ENCODE data around the gene CALR.
"Not testable (repeated sequence)": the region's sequence is repeated elsewhere in the genome, so short reads cannot be mapped to it uniquely, and the experiment has no call there.

Gene CALR

DNA sequence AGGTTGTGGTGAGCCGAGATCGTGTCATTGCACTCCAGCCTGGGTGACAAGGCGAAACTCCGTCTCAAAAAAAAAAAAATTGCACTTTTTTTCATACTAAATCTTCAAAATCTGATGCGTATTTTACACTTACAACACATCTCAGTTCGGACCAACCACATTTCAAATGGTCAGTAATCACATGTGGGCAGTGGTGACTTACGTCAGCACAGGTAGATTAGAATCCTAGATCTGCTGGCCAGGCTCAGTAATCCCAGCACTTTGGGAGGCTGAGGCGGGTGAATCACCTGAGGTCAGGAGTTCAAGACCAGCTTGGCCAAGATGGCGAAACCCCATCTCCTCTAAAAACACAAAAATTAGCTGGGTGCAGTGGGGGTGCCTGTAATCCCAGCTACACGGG lies 3.3 kb upstream of the CALR start:
- no peak for DNase-seq

DNA sequence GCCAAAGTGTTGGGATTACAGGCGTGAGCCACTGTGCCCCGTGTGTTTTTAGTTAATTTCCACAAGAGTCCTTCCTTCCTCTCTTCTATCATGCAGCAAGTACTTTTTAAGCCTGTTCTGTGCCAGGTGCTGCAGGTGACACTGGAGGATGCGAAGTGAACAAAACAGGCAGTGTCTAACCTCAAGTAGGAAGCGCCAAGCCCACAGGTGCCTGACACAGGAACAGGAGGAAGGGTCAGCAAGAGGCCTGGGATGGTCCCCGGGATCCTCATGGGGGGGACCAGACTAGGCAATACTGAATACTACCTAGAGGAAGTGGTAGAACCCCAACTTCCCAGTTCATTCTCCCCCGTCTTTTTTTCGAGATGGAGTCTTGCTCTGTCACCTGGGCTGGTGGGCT lies 1.8 kb upstream of the CALR start:
- DNase-seq: peak; percentile 39

DNA sequence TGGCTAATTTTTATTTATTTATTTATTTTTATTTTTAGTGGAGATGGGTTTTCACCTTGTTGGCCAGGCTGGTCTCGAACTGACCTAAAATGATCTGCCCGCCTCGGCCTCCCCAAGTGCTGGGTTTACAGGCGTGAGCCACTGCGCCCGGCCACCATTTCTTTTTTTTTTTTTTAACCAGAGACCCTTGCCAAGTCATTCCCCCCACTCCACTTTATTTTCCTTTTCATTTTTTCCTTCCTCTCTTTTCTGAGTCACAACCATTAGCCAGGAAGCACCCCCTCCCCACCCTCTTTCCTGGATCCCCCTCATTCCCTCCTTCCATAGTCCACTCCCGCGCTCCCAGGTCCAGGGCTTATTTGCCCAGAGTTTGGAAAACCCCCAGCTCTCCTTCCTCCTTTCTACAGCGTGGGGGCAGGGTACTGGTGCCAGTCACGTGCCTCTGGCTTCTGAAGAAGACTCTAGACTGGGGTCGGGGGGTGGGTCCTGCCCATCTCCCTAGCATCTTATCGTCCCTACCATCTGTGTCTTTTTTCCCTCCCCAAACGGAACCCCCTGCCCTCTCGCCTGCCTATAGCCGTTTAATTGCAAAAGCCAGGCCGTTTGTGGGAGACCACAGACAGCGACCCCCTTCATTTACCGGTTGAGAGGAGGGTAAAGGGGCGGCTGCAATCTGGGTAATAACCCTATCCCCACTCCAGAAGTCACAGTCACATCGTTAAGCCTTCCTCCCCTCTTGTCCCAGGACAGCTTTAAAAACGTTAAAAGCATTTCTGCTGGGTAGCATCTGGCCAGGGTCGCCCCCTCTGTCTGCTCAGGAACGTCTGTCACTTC lies 1.1 kb upstream of the CALR start:
- DNase-seq: peak; percentile 75

DNA sequence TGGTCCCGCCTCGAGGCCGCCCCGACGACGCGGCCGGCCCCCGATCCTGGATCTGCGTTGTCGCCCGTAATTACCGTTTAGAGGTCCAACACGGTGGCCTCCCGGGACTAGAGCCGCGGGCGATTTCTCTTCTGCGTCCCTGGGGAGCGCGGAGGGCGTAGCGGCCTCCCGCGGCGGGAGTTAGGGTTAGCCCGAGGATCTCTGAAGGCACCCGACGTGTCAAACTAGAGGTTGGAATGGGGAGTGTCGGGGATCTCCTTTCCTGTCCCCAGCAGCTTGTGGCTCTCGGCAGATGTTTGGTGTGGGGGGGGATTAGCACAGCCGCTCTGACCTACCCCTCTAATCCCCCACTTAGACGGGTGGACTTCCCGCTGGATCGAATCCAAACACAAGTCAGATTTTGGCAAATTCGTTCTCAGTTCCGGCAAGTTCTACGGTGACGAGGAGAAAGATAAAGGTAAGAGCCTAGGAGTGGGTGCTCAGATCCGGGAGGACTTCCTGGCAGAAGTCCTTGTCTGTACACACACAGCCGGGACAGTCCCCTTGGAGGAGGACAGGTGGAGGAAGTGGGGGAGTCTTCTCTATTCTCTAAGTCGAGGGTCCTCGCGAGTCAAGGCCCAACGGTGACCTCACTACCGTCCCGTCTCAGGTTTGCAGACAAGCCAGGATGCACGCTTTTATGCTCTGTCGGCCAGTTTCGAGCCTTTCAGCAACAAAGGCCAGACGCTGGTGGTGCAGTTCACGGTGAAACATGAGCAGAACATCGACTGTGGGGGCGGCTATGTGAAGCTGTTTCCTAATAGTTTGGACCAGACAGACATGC lies 581 bp downstream of the CALR start:
- peak; percentile 52 for DNase-seq

DNA sequence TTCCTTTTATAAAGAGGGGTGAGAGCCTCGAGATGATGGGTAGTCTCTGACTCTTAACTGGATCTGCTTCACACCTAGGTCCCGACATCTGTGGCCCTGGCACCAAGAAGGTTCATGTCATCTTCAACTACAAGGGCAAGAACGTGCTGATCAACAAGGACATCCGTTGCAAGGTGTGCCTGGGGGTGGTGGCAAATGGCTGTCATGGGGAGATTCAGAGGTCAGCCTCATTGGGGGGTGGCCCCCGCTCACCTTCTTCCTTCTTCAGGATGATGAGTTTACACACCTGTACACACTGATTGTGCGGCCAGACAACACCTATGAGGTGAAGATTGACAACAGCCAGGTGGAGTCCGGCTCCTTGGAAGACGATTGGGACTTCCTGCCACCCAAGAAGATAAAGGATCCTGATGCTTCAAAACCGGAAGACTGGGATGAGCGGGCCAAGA lies 1.6 kb downstream of the CALR start:
- no peak for DNase-seq

DNA sequence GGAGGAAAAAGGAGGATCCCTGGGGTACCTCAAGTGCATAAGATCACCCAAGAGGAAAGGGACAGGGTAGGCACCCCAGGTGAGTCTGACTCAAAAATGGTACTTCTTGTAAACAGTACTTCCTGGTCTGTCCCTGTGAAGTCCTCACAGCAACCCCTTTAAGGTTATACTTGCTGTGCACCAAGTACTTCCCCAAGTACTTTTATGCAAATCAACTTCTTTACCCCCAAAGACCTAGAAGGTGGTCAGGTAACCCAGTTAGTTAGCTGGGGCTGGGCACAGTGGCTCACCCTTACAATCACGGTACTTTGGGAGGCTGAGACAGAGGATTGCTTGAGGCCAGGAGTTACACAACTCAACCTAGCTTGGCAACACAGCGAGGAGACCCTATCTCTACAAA lies 2.5 kb downstream of the CALR start:
- DNase-seq: no peak

DNA sequence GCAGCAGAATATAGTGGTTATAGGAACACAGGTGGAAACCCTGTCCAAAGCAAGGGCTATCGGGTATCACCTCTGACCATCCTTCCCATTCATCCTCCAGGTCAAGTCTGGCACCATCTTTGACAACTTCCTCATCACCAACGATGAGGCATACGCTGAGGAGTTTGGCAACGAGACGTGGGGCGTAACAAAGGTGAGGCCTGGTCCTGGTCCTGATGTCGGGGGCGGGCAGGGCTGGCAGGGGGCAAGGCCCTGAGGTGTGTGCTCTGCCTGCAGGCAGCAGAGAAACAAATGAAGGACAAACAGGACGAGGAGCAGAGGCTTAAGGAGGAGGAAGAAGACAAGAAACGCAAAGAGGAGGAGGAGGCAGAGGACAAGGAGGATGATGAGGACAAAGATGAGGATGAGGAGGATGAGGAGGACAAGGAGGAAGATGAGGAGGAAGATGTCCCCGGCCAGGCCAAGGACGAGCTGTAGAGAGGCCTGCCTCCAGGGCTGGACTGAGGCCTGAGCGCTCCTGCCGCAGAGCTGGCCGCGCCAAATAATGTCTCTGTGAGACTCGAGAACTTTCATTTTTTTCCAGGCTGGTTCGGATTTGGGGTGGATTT lies 5.1 kb downstream of the CALR start:
- no peak for DNase-seq

DNA sequence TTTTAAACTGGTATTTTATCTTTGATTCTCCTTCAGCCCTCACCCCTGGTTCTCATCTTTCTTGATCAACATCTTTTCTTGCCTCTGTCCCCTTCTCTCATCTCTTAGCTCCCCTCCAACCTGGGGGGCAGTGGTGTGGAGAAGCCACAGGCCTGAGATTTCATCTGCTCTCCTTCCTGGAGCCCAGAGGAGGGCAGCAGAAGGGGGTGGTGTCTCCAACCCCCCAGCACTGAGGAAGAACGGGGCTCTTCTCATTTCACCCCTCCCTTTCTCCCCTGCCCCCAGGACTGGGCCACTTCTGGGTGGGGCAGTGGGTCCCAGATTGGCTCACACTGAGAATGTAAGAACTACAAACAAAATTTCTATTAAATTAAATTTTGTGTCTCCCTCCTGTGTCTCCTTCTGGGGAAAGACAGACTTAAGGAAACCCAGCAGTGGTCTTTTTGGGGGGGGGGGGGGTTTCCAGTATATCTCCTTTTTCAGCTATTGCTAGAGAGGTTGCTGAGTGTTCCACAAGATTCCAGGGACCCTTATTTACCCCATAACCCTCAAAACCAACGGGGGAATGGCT lies 5.8 kb downstream of the CALR start:
- no peak for DNase-seq

DNA sequence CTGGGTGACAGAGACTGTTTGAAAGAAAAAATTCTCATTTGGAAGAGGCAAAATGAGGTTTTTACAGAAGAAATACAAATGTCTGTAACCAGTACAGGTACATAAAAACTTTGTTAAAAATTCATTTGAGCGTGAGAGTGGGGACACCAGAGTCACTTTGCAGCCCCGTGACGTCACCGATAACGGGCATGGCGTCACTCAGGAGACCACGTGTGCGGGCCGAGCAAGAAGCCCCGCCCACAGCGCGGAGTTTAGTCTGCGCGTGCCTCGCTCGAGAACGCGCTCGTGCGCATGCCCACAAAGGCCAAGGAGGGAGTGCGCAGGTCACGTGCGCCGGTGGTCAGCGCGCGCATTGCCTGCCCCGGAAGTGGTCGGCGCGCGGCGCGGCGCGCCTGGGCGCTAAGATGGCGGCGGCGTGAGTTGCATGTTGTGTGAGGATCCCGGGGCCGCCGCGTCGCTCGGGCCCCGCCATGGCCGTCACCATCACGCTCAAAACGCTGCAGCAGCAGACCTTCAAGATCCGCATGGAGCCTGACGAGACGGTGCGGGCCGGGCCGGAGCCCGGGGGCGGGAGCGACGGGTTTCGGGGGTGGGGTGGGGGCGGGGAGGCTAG lies 7.2 kb downstream of the CALR start, which contains the start of gene RAD23A:
TSS of gene RAD23A (plus strand) at position 384 of the 613 bp plus-strand sequence. CDS start at position 471, 87 bp downstream.
- DNase-seq: peak; percentile 98

DNA sequence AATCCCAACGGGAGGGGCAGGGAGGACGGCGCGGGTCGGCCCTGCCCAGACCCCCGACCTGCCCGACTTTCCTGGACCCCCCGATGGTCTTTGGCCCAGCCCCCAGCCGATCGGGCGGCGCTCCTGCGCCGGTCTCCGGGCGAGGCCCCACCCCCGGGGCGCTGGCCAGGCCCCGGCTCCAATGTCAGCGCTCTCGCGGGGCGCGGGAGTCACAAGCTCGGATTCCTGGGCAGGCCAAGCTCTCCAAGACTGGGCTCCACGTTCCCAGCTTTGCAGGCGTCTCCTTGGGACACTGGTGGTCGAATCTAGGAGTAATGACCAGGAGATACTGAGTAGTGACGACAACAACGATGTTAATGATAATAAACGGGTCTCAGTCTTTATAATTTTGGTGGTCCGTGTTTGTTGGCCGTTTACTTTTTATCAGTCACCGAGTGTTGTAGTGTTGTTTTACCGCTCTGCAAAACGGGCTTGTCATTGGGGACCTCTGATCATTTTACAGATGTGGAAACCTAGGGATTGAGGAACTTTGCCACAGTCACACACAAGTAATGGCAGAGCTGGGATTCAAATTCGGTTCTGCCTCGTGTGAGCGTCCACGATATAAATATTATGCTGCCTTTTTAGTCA lies 7.8 kb downstream of the CALR start:
- peak; percentile 66 for DNase-seq

DNA sequence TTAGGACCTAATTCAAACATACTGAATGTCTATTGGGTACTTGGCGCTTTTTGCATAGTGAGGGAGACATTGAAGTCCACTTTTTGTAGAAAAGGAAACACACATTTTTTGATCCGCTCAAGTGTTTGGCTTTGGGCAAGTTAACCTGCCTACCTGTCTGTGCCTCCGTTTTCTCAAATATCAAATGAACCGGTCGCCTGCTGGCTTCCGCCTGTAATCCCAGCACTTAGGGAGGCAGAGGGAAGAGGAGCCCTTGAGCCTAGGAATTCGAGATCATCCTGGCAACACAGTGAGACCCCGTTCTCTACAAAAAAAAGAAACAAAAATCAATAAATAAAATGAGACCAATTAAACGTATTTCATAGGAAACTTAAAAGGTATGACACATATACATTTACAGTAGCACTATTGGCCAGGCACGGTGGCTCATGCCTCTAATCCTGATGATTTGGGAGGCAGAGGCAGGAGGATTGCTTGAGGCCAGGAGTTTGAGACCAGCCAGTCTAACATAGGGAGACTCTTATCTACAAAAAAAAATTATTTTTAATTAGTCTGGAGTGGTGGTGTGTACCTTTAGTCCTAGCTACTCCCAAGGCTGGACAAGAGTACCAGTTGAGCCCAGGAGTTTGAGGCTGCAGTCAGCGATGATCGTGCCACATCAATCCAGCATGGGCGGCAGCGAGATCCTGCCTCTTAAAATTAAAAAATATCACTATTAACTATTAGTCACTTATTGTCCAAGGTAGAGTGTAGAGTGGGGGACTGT lies 8.5 kb downstream of the CALR start:
- no peak for DNase-seq

DNA sequence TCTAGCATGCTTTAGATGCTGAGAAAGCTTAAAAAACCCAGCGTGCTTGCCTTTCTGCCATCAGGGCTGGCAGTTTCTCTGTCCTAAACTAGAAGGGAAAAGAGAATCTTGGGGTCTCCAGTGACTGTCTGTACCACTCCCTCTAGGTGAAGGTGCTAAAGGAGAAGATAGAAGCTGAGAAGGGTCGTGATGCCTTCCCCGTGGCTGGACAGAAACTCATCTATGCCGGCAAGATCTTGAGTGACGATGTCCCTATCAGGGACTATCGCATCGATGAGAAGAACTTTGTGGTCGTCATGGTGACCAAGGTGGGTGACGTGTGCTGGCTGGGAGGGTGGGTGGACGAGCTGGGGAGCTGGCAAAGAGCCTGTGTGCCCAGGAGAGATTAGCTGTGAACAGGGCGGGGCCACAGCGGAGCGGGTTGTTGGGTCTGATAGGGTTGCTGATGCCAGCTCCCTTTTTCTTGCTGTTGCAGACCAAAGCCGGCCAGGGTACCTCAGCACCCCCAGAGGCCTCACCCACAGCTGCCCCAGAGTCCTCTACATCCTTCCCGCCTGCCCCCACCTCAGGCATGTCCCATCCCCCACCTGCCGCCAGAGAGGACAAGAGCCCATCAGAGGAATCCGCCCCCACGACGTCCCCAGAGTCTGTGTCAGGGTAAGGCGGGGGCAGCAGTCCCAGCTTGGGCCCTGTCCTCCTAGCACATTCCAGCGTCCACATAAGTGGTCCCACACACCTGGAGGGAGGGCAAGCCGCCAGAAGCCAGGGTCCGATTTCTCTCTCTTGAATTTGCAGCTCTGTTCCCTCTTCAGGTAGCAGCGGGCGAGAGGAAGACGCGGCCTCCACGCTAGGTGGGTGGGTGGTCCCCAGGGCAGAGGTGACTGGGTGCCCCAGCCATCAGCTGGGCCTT lies 9.5 kb downstream of the CALR start:
- no peak for DNase-seq

DNA sequence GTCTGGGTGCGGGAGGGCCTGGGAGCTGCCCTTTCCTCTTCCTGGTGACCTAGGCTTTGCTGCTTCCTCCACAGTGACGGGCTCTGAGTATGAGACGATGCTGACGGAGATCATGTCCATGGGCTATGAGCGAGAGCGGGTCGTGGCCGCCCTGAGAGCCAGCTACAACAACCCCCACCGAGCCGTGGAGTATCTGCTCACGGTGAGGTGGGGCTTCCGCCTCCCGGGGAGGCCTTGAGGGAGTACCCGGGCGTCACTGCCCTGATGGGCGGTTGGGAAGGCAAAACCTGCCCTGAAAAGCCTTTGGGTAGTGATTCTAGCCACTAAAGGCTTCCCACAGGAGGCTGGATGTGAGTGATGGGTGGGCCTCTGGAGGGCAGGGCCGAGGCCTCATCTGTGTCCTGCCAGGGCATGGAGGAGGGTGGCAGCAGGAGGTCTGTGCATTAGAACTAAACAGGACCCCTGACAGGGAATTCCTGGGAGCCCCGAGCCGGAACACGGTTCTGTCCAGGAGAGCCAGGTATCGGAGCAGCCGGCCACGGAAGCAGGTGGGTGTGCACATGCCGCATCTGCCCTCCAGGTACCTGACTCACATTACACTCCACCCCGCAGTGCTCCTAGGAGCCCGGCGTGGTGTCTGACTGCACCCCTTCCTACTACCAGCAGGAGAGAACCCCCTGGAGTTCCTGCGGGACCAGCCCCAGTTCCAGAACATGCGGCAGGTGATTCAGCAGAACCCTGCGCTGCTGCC lies 10.4 kb downstream of the CALR start:
- no peak for DNase-seq

DNA sequence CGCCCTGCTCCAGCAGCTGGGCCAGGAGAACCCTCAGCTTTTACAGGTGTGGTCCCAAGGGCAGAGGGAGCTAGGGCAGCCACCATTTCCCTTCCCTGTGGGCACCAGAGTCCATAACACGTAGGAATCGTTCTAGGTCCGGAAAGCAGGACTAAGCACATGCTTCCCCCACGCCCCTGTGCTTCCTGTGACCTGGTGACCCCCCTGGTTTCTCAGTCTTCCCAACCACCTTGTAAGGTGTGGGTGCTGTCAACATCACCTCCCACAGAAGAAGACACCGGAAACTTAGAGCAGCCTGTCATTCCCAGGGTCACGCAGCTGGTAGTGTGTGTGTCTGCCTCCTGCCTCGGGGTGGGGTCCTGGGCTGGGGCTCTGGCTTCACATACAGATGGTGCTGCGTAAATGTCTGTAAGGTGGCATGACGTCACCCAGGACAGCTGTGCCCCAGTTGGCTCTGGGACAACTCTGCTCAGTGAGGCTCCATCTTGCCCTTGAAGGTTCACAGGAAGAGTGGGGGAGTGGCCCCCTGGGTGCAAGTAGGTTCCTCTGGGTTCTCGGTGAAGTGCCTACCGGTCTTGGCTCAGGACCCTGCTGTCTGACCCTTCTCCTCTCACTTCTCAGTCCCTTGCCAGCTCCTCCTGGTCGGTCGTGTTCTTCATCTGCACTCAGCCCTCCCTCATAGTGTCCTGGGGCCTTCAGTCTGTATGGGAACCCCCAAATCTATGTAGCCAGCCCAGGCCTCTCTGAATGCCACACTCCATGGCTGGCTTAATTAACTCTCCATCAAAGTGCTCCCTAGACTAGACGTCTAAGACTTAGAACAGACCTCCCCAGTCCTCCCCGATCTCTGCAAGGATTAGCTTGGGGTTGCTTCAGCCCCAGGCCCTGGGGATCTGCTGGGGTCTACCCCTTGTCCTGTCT lies 11.2 kb downstream of the CALR start:
- no peak for DNase-seq

DNA sequence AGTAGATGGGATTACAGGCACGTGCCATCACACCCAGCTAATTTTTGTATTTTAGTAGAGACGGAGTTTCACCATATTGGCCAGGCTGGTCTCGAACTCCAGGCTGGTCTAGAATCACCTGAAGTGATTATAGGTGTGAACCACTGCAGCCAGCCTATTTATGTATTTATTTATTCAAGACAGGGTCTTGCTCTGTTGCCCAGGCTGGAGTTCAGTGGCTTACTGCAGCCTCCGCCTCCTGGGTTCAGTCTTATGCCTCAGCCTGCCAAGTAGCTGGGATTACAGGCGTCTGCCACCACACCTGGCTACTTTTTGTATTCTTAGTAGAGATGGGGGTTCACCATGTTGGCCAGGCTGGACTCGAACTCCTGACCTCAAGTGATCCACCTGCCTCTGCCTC lies 13.6 kb downstream of the CALR start:
- not testable (repeated sequence) for DNase-seq

DNA sequence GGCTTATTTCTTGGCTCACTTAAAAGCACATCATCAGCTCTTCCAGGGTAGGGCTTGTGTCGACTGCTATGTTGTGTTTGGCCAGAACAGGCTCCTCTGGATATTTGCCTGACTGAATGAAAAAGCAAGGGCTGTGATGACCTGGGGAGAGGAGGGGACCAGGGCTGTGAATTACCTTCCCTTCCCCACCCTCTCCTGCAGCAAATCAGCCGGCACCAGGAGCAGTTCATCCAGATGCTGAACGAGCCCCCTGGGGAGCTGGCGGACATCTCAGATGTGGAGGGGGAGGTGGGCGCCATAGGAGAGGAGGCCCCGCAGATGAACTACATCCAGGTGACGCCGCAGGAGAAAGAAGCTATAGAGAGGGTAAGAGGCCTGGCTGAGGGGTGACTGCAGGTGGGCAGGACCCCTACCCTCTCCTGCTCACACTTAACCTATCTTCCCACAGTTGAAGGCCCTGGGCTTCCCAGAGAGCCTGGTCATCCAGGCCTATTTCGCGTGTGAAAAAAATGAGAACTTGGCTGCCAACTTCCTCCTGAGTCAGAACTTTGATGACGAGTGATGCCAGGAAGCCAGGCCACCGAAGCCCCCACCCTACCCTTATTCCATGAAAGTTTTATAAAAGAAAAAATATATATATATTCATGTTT lies 14.2 kb downstream of the CALR start:
- no peak for DNase-seq

DNA sequence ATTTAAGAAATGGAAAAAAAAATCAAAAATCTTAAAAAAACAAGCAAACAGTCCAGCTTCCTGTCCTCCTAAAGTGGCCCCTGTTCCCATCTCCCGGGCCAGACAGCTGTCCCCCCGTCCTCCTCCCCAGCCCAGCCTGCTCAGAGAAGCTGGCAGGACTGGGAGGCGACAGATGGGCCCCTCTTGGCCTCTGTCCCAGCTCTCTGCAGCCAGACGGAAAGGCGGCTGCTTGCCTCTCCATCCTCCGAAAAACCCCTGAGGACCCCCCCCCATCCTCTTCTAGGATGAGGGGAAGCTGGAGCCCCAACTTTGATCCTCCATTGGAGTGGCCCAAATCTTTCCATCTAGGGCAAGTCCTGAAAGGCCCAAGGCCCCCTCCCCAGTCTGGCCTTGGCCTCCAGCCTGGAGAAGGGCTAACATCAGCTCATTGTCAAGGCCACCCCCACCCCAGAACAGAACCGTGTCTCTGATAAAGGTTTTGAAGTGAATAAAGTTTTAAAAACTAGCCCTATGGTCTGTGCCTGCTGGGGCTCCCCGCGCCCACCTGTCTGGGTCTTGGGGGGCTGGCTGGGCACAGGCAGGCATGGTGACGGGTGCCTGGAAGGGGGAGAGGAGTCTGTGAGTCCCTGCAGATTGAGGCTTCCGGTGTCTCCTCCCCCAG lies 14.9 kb downstream of the CALR start:
- no peak for DNase-seq

All from NCI-H2029 (cell line).